HG03025 (cell line): ENCODE results near the gene PCA3.
"Not testable (repeated sequence)": the region's sequence is repeated elsewhere in the genome, so short reads cannot be mapped to it uniquely, and the experiment has no call there.

Experiments used
- ATAC-seq: cut with Tn5 transposase; IDR thresholded peaks from one replicate; pipeline ENCODE4 v1.9.1; 2021; ENCODE audit warnings: mild to moderate bottlenecking, moderate library complexity; ENCODE audit not compliant: unreplicated experiment, low FRiP score

PCA3 gene

GRCh38 chr9:76764138-76764537 is at the start of gene PCA3:
PCA3 (plus strand) TSS chr9:76764438.
- ATAC-seq = no peak

- no peak for ATAC-seq
Observed at GRCh38 chr9:76716085-76716672, 48.1 kb upstream of the PCA3 start.

- no peak for ATAC-seq
Observed at GRCh38 chr9:76717176-76717575, 47.1 kb upstream of the PCA3 start.

GRCh38 chr9:76717613-76718012 is 46.6 kb upstream of the PCA3 start:
- no peak for ATAC-seq

- ATAC-seq = no peak
Observed at GRCh38 chr9:76718166-76718565, 46.1 kb upstream of the PCA3 start.

GRCh38 chr9:76720245-76720644 is 44.0 kb upstream of the PCA3 start:
- no peak for ATAC-seq

- no peak for ATAC-seq
Observed at GRCh38 chr9:76725011-76725546, 39.2 kb upstream of the PCA3 start.

- no peak for ATAC-seq
Observed at GRCh38 chr9:76725885-76726284, 38.4 kb upstream of the PCA3 start.

- no peak for ATAC-seq
Observed at GRCh38 chr9:76729116-76729515, 35.1 kb upstream of the PCA3 start.

GRCh38 chr9:76729980-76730737 is 34.1 kb upstream of the PCA3 start:
- no peak for ATAC-seq

GRCh38 chr9:76730801-76731200 is 33.4 kb upstream of the PCA3 start:
- ATAC-seq = no peak

- no peak for ATAC-seq
Observed at GRCh38 chr9:76732341-76732958, 31.8 kb upstream of the PCA3 start.

GRCh38 chr9:76733096-76733495 is 31.1 kb upstream of the PCA3 start:
- no peak for ATAC-seq

GRCh38 chr9:76734716-76735115 is 29.5 kb upstream of the PCA3 start:
- ATAC-seq = no peak

GRCh38 chr9:76737154-76737902 is 26.9 kb upstream of the PCA3 start:
- no peak for ATAC-seq

GRCh38 chr9:76738402-76738801 is 25.8 kb upstream of the PCA3 start:
- no peak for ATAC-seq

GRCh38 chr9:76741524-76741923 is 22.7 kb upstream of the PCA3 start:
- ATAC-seq = no peak

- ATAC-seq = not testable (repeated sequence)
Observed at GRCh38 chr9:76742890-76743289, 21.3 kb upstream of the PCA3 start.

GRCh38 chr9:76743931-76744330 is 20.3 kb upstream of the PCA3 start:
- no peak for ATAC-seq

- ATAC-seq = no peak
Observed at GRCh38 chr9:76744336-76744735, 19.9 kb upstream of the PCA3 start.

GRCh38 chr9:76751001-76751400 is 13.2 kb upstream of the PCA3 start:
- ATAC-seq = no peak
